Endothelial cell of umbilical vein (primary cell): ENCODE results near the gene SH2D6. TPM values are rescaled to one million over a fixed set of nuclear protein-coding genes. Genes with fewer than 3 reads are reported as not detected.

Experiments used
- BruUV-seq: library from RNA; stranded (reverse); fragments of 400-500 nt; replicated peaks from 2 replicates; lab custom pipeline; 2021; lab: Mats Ljungman, UMichigan
- CTCF ChIA-PET: fragments of 300-600, 350-600 bp; sonication (Branson Sonifier 250); formaldehyde crosslinking; loops from one replicate; lab custom pipeline; 2021; ENCODE audit warnings: antibody characterized with exemption, inconsistent platforms; lab: Charles Lee
- POLR2A ChIA-PET: fragments of 300-600, 350-600 bp; sonication (Branson Sonifier 250); formaldehyde crosslinking; loops from one replicate; lab custom pipeline; 2021; ENCODE audit warnings: antibody characterized with exemption, inconsistent platforms; lab: Charles Lee
- DNase-seq: peaks from one replicate; pipeline ENCODE4 v3.0.0-alpha.2; 2011; ENCODE audit warnings: low read depth, low spot score
- FAIRE-seq: peaks from 2 replicates; lab custom pipeline; 2011; peaks lifted over from hg19 to GRCh38; lab: Jason Lieb, UNC
- H2AFZ ChIP-seq: 2 replicates; pipeline ENCODE4 v1.6.0; 2012; ENCODE audit warnings: low read depth, low read length, control low read depth, inconsistent platforms
- H3K27ac ChIP-seq: 2 replicates; pipeline ENCODE4 v1.5.1; 2011; ENCODE audit warnings: low read depth, mild to moderate bottlenecking, control low read depth, low read length, moderate library complexity; ENCODE audit not compliant: insufficient read depth
- H3K27me3 ChIP-seq, 2 experiments: 2 replicates each; pipeline versions ENCODE4 v1.6.0 to v1.6.1; 2011; ENCODE audit warnings: low read length in 2 of 2, mixed read lengths in 1 of 2; ENCODE audit not compliant: control insufficient read depth in 2 of 2, insufficient read depth in 2 of 2
- H3K36me3 ChIP-seq, 2 experiments: 2 replicates in 1 of 2; 3 replicates in 1 of 2; pipeline ENCODE4 v1.5.1; 2011; ENCODE audit warnings: low read length in 2 of 2, mild to moderate bottlenecking in 1 of 2, moderate library complexity in 1 of 2; ENCODE audit not compliant: control insufficient read depth in 2 of 2, insufficient read depth in 2 of 2; ENCODE audit errors: extremely low read depth in 1 of 2
- H3K4me1 ChIP-seq: 3 replicates; pipeline ENCODE4 v1.5.1; 2011; ENCODE audit warnings: mild to moderate bottlenecking, low read length; ENCODE audit not compliant: control insufficient read depth, insufficient read depth; ENCODE audit errors: extremely low read depth
- H3K4me2 ChIP-seq: 2 replicates; pipeline ENCODE4 v1.6.1; 2011; ENCODE audit warnings: low read length, control low read depth, mixed read lengths; ENCODE audit not compliant: insufficient read depth
- H3K4me3 ChIP-seq, 3 experiments: fragments of 200-600 bp in 1 of 3; sonication (generic), shearing (Covaris generic) in 1 of 3; replicated peaks in 1 of 3; 2 replicates each; pipeline ENCODE4 v1.5.1; 2011 to 2016; ENCODE audit warnings: control low read depth in 3 of 3, low read length in 3 of 3, mild to moderate bottlenecking in 2 of 3, inconsistent platforms in 1 of 3, low read depth in 1 of 3, moderate library complexity in 1 of 3; ENCODE audit not compliant: insufficient read depth in 1 of 3
- H3K79me2 ChIP-seq: 2 replicates; pipeline ENCODE4 v1.6.0; 2012; ENCODE audit warnings: low read length, inconsistent platforms; ENCODE audit not compliant: control insufficient read depth, insufficient read depth
- H3K9ac ChIP-seq: replicated peaks from 2 replicates; pipeline ENCODE3; 2011; ENCODE audit warnings: low read length, control low read depth; ENCODE audit not compliant: insufficient read depth; ENCODE audit errors: extremely low read depth
- H3K9me1 ChIP-seq: replicated peaks from 3 replicates; pipeline ENCODE4 v1.6.0; 2011; ENCODE audit warnings: mild to moderate bottlenecking, low read length; ENCODE audit not compliant: control insufficient read depth, insufficient read depth; ENCODE audit errors: extremely low read depth
- H3K9me3 ChIP-seq: replicated peaks from 2 replicates; pipeline ENCODE4 v1.5.1; 2012; ENCODE audit warnings: low read length, inconsistent platforms; ENCODE audit not compliant: control insufficient read depth, insufficient read depth
- H4K20me1 ChIP-seq: replicated peaks from 2 replicates; pipeline ENCODE3; 2011; ENCODE audit warnings: mild to moderate bottlenecking, low read length; ENCODE audit not compliant: control insufficient read depth, insufficient read depth; ENCODE audit errors: extremely low read depth
- EZH2 ChIP-seq: IDR thresholded peaks from 2 replicates; pipeline ENCODE4 v1.6.1; 2012; ENCODE audit warnings: borderline replicate concordance, low read depth, mild to moderate bottlenecking, moderate library complexity, low read length, inconsistent platforms; ENCODE audit not compliant: severe bottlenecking
- FOS ChIP-seq: IDR thresholded peaks from 2 replicates; pipeline ENCODE4 v1.6.1; 2011; ENCODE audit warnings: mild to moderate bottlenecking, low read length, moderate library complexity, borderline replicate concordance; ENCODE audit not compliant: insufficient read depth
- GATA2 ChIP-seq: IDR thresholded peaks from 2 replicates; pipeline ENCODE4 v1.7.0; 2011; ENCODE audit warnings: low read depth, mild to moderate bottlenecking, moderate library complexity, mixed read lengths, low read length; ENCODE audit not compliant: insufficient read length, insufficient read depth
- JUN ChIP-seq: IDR thresholded peaks from 2 replicates; pipeline ENCODE4 v1.6.1; 2011; ENCODE audit warnings: borderline replicate concordance, low read depth; ENCODE audit not compliant: insufficient read length, insufficient read depth
- MYC ChIP-seq: IDR thresholded peaks from one replicate; pipeline ENCODE4 v1.6.1; 2011; ENCODE audit warnings: mild to moderate bottlenecking, low read depth, low read length
- POLR2A ChIP-seq: IDR thresholded peaks from 2 replicates; pipeline ENCODE4 v1.6.1; 2012; ENCODE audit warnings: low read depth, mild to moderate bottlenecking, control low read depth, low read length
- POLR2AphosphoS5 ChIP-seq: IDR thresholded peaks from 2 replicates; pipeline ENCODE4 v1.6.1; 2012; ENCODE audit warnings: low read depth, mild to moderate bottlenecking, control low read depth, low read length, moderate library complexity; ENCODE audit not compliant: insufficient read depth
- dilution Hi-C: fragments of 300-500 bp; cut with MboI; formaldehyde crosslinking; loops from one replicate; pipeline ENCODE4 v1.15.0; 2019; ENCODE audit warnings: low sequenced_read_pairs; ENCODE audit not compliant: extremely low pct_ligation_motif_present
- intact Hi-C: fragments of 100-400 bp; cut with micrococcal nuclease; formaldehyde crosslinking; loops from one replicate; pipeline ENCODE4 v1.10.0; 2022
- polyA plus RNA-seq, 4 experiments: library from polyadenylated mRNA; depleted of rRNA in 3 of 4; stranded (reverse) in 3 of 4; unstranded in 1 of 4; fragments of >200 nt; gene quantifications; 2 replicates each; pipeline versions ENCODE4 v1.2.1 to v1.2.3, GENCODE V29; 2011 to 2012; ENCODE audit warnings: missing spikeins in 1 of 4
- total RNA-seq: library from RNA; stranded (reverse); gene quantifications from 2 replicates; pipeline ENCODE4 v1.2.3, GENCODE V29; 2021
- TF ChIP-seq, protein P1 (sequence below): IDR thresholded peaks from 2 replicates; pipeline ENCODE4 v1.6.1; 2011; ENCODE audit not compliant: insufficient read depth, insufficient read length
- TF ChIP-seq, protein P2 (sequence below), 2 donors: IDR thresholded peaks; 1 replicate in 1 of 2; 2 replicates in 1 of 2; pipeline ENCODE4 v1.5.1; 2011; ENCODE audit warnings: low read length in 2 of 2, mild to moderate bottlenecking in 2 of 2, moderate library complexity in 2 of 2, control low read depth in 1 of 2, inconsistent platforms in 1 of 2, low read depth in 1 of 2; ENCODE audit not compliant: insufficient read depth in 1 of 2; ENCODE audit errors: extremely low read depth in 1 of 2

Gene SH2D6
- total and polyA plus RNA-seq, 2 donors (not counting 3 experiments of a cell fraction or from before 2014, with no cell fraction given), result 0.53 TPM; not detected in 1

DNA sequence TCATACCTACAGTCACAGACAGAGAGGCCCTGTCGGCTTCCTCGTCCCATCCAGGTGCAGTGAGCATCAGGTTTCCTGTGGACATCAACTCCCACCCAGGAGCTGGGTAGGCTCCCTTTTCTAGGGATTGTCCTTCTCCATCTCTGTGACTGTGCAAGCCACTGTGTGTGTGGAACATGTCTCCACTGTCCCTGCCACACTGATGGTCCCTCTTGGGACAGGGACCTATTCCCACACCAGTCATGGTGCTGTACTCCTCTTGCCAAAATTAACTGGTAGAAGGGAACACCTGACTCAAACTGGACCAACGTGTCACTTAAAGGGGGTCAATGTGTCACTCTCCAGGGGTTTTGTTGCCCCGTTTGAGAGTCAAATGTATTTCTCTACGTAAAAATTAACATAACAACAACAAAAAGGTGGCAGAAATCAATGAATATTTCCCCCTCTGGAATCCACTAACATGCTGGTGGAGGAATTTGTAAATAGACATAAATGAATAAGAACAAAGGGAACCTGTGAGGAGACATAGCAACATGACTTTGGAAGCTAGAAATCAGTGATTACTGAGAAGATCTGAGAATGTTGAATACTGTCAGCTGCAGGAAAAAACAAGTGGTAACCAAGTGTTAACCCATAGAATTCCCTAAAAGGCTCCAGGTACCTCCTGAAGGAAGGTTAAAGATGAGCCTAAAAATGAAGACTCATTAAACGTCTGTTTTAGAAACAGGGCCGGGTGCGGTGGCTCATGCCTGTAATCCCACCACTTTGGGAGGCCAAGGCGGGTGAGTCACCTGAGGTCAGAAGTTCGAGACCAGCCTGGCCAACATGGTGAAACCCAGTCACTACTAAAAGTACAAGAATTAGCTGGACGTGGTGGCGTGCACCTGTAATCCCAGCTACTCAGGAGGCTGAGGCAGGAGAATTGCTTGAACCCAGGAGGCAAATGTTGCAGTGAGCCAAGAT, 40.4 kb downstream of the SH2D6 start:
- H3K36me3 ChIP-seq, result no peaks in the 10 kb centered on the region
- no peaks in the 10 kb centered on the region for H3K9me1 ChIP-seq
- no peak overlapping the region for H3K27ac ChIP-seq
- no peak overlapping the region for H2AFZ ChIP-seq
- no peak overlapping the region for H3K4me2 ChIP-seq
- no peak for FAIRE-seq
- DNase-seq, result no peak
- no peaks in the 10 kb centered on the region for H3K79me2 ChIP-seq
- ChIA-PET POLR2A (no interaction called here), CTCF (no interaction called here)
- no peak for TF ChIP-seq MYC
- TF ChIP-seq, protein P1, sequence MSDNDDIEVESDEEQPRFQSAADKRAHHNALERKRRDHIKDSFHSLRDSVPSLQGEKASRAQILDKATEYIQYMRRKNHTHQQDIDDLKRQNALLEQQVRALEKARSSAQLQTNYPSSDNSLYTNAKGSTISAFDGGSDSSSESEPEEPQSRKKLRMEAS, result no peak
- TF ChIP-seq JUN, result no peak
- no peak for TF ChIP-seq EZH2
- no peak for TF ChIP-seq POLR2A
- TF ChIP-seq, protein P2, sequence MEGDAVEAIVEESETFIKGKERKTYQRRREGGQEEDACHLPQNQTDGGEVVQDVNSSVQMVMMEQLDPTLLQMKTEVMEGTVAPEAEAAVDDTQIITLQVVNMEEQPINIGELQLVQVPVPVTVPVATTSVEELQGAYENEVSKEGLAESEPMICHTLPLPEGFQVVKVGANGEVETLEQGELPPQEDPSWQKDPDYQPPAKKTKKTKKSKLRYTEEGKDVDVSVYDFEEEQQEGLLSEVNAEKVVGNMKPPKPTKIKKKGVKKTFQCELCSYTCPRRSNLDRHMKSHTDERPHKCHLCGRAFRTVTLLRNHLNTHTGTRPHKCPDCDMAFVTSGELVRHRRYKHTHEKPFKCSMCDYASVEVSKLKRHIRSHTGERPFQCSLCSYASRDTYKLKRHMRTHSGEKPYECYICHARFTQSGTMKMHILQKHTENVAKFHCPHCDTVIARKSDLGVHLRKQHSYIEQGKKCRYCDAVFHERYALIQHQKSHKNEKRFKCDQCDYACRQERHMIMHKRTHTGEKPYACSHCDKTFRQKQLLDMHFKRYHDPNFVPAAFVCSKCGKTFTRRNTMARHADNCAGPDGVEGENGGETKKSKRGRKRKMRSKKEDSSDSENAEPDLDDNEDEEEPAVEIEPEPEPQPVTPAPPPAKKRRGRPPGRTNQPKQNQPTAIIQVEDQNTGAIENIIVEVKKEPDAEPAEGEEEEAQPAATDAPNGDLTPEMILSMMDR (IDR thresholded peaks at IDR 0.05; ENCODE audit: extremely low read depth in 1 of 2, insufficient read depth in 1 of 2, low read depth in 1 of 2, low read length in 2 of 2), result no peak
- no peak for TF ChIP-seq GATA2
- TF ChIP-seq FOS, result no peak
- no peak for TF ChIP-seq POLR2AphosphoS5
- BruUV-seq, result no TSS peak
- H3K4me1 ChIP-seq, result no peaks in the 10 kb centered on the region
- intact Hi-C loops, result no loop called here
- H3K4me3 ChIP-seq, result no peak overlapping the region
- no peaks in the 10 kb centered on the region for H3K9me3 ChIP-seq
- H3K9ac ChIP-seq, result no peak overlapping the region
- H3K27me3 ChIP-seq, result no peaks in the 10 kb centered on the region
- dilution Hi-C loops, result no loop called here
- no peaks in the 10 kb centered on the region for H4K20me1 ChIP-seq
